Hematopoietic multipotent progenitor cell (in vitro differentiated cells): ENCODE data around the gene DGUOK. TPM values are rescaled to one million over a fixed set of nuclear protein-coding genes. Genes with fewer than 3 reads are reported as not detected.
A peak's percentile ranks its signal among the peaks of the same experiment; 100 is the strongest.

Experiments
- DNase-seq, 3 donors: peaks; one replicate each; pipeline ENCODE4 v3.0.0-alpha.2; 2011 to 2015; ENCODE audit warnings: low read depth in 2 of 3, low spot score in 2 of 3
- total RNA-seq: library from RNA; depleted of rRNA; stranded (reverse); fragments of >200 nt; gene quantifications from one replicate; pipeline ENCODE4 v1.2.3, GENCODE V29; 2012

The DGUOK gene
- total RNA-seq, 1 donor = 38.5 TPM

DNA sequence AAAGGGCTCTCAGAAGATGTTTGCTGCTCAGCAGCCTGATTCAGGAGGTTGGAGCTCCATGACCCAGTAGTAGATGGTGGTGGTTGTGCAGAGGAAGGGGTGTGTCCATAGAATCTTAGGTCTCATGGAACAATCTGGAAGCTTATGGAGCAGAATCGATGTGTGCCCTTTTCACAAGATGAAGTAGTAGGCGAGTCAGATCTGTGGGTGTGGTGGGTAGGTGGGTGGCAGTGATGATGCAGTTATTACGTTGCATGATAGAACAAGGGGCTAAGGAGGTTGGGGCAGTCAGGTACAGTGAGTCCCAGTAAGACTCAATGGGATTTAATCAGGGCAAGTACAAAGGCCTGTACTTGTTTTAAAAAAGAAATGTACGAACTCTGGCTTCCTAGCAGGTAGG lies 67.1 kb downstream of the DGUOK start:
- DNase-seq = no peak

DNA sequence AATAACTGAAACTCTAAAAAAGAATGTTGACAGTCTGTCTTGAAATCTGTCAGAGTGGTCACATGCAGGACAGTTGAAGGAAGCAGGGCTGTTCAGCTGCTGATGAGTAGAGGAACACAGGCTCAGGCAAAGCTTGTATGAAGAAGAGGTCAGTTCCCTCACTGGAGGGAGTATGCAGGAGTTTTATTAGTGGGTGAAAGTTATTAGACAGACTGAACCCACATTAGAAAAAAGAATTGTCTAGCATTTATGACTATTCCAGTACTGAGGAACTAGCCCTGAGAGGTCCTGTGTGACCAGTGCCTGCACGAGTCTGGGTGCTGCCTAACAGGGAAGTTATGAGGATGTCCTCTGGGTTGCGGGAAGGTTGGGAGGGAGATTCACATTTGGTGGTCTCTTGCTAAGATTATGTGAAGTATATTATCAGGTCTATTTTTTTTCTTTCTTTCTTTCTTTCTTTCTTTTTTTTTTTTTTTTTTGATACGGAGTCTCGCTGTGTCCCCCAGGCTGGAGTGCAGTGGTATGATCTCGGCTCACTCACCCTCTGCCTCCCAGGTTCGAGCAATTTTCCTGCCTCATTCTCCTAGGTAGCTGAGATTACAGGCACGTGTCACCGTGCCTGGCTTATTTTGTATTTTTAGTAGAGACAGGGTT lies 67.6 kb downstream of the DGUOK start:
- DNase-seq = no peak

DNA sequence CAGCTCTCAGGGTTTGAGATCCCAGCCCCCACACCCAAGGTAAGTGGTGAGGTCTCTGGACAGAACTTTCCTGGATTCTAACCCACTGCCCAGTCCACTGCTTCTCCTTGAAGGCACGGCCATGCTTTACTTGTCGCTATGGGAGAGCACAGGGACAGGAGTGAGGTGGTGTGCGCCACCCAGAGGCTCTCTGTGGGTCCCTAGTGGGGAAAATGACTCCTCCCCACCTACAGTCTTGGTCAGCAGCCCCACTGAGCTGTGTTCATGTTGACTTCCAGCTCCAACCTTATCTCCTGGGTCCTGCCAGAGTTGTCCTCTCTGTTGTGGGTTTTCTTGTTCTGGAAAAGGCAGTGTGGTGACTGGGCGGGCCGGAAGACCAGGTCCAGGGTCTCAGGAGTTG lies 69.1 kb downstream of the DGUOK start:
- DNase-seq = no peak

DNA sequence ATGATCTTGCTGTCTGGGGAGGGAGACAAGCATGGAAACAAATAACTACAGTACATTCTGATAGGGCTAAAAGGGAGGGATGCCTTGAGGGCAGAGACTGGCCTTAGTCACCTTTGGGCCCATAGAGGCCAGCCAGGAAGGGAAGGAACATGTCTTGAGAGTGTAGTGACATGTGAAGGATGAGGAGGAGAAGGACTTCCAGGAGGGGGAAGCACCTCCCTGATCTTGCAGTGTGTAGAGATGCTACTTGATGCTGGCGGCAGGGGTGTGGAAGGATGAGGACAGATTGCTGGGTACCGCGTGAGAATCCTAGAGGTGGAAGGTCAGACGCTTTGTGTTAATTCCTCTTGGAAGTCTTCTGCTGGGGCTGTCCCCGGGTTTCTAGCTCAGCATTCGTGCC lies 71.1 kb downstream of the DGUOK start:
- DNase-seq = no peak

DNA sequence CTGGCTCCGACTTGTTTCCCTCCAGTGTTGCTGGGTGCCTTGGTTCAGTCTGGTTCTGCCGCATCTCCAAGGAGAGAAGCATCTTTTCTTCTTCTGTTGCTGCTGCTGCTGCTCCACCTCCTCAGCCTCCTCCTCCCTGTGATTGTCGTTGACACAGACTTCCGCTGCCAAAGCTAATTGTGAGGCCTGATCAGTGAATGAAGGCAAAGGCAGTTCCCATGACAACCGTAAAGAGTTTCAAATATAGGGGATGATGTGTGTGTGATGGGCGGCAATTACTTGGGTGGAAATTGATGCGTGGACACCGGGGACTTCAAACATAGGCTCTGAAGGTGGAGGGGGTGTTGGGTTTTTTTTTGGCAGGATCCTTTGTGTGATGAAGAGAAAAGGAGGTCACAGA lies 71.8 kb downstream of the DGUOK start:
- DNase-seq = no peak

DNA sequence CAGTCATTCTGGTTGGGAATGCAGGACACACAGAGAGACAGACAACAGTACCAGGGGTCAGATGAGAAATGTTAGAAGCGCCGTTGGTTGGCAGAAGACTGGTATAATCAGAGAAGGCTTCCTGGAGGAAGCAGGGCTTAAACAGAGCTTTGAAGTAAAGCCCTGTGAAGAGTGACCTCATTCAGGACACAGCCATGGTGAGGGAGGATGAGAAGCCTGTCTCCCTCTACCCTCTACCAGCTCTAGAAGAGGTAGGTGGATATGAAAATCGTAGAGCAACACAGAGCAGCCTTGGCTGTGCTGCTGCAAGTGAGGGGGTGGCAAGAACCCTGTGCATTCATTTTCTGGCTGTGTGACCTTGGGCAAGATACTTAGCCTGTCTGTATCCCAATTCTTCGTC lies 72.3 kb downstream of the DGUOK start:
- no peak for DNase-seq

DNA sequence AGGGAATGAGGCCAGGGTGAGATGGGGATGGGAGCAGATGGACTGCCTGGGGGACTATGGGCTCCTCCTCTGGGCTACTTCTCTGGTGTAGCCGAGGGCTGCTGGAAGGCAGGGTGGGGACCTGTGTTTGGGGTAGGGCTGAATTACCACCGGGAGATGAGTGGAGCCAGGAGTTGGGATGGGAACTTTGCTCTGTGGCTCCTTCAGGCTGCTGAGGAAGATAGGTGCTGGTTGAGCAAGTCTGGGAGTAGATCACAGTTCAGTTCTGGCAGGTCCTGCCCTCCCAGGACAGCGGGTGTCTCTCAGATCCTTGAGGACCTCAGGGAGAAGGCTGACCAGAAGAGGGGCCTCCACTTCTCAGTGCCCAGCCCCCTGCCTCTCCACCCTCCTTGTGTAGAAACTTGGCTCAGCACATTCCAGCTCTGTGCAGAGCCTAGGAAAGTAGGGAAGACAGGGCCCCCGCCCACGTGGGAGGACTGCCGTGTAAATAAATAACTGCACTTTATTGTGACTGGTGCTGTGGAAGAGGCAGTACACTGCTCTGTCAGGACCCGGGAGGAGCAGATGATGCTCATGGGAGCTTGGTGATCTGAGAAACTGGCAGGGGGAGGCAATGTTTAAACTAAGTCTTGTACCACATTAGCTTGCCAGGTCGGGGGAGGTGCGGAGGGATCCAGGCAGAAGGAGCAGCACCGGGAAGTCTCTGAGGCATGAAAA lies 73.4 kb downstream of the DGUOK start:
- no peak for DNase-seq

DNA sequence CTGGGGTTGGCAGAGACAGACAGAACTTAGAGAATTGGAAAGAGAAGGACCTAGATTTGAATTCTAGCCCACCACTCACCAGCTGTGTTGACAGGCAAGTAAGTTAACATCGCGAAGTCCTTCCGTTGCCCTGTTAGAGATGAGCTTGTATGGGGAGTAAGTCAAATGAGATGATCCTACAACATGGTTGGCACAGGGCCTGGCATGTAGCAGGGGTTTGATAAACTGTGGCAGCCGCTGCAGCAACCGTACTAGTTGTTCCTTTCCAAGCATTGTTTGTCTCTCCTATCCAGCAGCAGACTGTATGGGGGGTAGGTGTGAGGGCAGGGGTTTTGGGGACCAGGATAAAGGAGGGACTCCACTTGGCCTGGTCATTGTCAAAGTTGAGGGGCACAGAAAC lies 74.0 kb downstream of the DGUOK start:
- DNase-seq = no peak

DNA sequence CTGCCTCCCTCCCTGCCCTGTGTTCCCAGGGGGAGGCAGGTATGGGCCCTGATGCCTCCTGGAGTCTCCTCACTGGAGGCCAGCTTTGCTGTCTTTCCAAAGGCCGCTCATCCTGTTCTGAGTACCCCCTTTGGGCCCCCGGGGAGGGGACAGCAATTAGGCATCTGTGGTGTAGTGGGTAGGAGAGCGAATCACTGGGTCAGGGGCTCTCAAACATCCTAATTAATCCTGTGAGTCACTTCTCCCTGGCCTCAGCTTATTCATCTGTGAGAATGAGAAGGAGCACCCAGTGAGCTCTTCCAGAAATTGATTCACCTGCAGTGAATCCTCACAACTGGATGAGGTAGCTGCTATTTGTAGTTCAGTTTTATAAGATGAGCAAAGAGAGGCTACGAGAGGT lies 74.4 kb downstream of the DGUOK start:
- DNase-seq = no peak

DNA sequence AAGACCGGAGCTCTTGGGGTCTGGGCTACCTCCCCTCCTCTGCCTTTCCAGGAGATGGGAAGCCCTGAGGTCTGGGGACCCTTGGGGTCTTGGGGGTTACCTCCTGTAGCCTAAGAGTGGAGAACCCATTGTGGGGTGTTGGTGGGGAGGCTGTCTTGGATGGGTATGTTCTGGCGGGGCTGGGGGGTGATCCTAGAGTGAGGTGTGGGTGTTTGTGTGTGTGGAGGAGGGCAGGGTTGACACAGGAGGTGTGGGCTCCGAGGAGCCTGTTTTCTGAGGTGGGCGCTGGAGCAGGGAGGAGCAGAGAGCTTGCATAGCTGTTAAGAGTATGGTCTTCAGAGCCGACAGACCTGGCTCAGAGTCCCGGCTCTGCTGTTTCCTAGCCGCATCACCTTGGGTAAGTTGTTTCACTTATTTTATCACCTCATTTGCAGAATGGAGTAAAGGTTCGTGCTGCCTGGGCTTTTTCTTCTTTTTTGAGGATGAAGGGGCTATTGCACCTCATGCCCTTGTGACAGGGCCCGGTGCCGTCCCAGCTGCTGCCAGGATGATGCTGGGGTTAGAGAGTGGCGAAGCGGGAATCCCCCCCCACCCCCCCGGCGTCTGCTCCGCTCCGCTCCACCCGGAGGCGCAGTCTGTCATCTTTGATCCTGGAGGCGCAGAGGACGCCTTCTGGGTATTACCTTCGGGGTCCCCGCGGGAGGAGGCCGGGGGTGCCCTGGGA lies 75.3 kb downstream of the DGUOK start:
- DNase-seq = no peak

DNA sequence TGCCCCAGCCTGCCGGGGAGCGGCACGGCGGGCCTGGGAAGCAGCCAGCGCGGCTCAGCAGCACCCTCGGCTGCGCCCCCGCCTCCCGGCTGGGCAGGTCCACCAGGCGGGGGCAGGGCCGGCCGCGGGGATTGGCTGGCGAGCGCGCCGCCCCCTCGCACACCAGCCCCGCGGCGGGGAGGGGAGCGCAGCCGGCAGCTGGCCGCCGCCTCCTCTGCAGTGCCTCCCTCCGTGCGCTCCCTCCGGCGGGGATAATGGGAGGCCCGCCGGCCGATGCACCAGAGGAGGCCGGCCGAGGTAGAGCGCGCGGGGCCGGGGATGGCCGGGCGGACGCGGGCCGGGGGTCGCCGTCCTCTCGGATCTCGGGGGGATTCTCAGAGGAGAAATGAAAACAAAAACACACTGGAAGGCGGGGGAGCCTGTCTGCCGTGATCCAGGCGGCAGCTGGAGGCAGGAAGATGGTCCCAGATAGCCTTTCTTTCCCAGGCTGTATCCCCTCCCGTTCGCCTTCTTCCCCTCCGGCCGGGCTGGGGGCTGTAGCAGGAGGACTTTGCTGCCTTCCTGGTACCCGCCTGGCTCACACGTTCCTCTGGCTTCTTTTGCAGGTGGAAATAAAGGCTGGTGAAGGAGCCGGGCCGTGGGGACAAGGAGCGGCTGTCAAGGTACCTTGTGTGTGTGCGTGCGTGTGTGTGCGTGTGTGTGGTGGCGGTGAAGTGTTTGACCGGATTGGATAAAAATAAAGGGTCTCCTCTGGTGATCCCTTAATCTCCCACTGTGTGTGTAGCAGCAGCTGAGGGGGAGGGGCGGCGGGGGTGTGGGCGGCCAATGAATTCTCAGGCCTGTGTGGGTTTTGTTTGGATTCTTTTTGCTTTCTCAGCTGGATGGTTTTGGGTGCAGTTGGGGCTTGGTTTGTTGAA lies 76.1 kb downstream of the DGUOK start:
- peak; percentile 62 to 78 (median 72) for DNase-seq

DNA sequence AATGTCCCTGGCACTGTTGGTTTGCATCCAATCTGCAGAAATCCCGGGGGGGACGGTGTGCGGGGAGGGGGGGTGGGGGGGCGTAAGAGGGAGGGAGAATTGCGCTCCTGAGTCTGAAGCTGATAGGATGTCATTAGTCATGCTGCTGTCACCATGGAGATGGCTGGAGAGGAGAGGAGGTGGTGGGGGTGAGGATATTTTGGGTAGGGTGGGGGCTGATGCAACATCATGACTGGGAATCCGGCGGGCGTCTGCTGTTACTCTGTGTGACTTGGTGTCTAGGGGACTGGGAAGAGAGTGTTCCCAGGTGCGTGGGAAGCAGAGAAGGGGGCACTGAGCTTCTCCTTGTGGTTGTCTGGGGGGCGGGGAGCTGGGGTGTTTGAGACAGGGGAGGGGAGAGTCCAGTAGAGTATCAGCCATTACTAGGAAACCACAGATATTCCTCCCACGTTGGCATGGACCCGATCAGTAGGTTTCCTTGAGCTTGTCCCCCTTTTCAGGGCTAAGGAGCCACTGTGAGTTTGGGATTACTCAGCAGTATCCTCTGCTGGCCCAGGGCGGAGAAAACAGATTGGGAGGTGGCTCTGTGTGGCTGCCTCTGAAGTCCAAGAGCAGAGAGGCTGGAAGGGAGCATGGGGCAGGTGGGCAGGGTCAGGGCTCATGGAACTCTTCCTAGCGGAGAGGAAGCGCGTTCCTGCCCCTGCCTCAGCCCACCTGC lies 77.0 kb downstream of the DGUOK start:
- DNase-seq = no peak

DNA sequence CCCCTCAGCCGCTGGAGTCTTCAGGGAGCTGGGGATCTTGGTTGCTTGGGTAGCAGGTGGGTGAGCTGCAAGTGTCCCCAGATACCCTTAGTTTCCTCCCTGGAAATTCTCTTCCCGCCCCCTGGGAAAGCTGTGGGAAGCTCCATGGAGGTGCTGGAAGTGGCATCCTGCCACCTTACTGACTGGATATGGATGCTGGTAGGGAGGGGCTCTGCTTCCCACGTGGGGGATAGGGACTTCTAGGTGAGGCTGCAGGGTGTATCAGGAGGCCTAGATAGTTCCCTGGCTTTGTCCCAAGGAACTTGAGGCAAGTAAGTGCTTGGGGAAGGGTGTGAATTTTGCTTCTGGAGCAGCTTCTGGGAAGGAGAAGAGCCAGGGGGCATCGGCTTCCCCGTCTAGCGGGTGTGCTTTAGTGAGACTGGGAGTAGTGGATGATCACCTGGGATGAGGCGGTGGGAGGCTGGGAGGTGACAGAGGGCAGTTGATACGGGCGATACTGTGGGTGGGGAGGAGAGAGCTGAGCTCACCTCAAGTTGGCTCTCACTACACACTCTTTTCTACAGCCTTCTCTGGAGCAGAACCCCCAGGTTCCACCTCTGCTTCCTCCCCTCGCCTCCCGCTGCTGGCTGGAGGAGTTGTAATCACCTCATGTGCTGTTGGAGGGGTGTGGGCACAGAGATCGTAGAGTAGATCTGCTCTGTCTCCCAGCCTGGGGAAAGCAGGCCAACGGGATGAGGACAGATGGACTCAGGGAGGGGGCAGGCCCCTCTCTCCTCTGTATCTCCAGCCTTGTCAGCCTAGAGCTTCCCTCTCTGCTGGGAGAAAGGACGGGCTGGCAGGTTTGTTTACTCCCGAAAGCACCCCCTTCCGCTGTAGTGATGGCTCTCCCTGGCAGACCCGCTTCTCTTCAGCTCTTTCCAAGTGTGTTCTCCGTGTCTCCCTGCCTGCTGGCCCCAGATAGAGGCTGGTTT lies 77.8 kb downstream of the DGUOK start:
- DNase-seq = no peak

DNA sequence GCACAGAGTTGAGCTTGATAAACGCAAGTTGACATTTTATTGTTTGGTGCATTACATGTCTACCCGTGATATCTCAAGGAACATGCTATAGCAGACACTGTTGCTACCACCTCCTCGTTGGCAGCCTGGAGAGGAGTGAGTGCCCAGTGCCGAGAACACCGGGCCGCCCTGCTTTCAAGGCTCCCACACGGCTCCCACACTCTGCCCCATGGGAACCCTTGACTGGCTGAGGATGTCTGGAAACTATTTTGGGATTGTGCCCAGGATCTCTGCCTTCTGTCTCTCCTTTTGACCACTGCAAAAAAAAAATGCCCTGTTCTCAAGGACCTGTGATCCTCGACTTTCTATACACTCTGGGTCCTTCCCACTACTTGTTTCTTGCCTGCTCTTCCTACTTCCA lies 79.1 kb downstream of the DGUOK start:
- no peak for DNase-seq

DNA sequence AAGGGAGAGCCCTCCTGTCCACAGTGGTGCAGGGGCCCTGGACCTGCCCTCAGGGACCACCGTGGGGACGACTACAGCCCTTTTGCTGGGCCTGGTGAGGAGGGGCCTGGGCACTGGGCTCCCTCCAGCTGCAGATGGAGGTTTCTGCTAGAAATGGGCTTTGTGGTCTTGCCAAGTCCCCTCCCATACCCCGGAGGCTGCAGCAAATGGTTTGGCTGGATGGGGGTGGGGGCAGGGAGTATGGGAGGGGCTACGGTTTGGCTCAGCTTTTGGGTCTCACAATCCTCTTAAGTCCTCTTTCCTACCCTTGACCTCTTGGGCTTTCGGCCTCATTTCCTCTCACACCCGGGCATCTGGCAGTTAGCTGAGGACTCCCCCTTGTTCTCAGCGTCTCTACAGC lies 79.8 kb downstream of the DGUOK start:
- DNase-seq = no peak

DNA sequence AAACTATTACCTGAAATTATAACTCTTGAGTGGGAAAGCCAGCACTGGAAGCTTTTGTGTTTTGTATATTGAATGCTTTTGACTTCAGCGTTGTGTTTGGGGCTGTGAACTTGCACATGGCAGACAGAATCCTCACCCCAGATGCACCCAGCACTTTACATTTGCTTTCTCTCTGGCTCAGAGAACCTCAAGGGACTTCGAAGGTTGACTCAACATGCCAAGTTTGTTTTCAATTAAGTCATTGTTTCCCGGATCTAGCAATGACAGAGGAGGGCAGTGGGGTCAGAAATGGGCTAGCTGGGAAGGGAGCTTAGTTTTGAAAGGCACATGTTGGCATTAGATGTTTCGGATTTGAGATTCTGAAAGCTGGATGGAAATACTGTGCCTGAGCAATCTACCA lies 80.4 kb downstream of the DGUOK start:
- no peak for DNase-seq

DNA sequence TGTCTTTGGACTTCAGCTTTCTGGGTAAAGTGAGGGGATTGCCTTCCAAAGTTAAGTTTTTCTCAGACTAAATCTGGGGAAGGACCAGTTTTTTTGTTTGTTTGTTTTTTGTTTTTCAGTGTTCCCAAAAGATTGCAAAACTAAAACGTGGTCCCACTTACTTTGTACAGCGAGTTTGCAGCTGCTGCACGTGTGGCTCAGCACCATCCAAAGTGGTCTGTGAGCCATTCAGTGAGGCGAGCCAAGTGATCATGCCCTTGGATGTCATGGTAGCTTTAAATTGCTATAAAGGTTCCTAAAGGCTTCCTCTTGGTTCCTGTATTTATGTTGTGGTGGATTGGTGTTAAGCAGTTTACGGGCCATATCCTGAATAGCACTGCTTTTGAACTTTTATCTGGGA lies 81.0 kb downstream of the DGUOK start:
- no peak for DNase-seq
